CD4-positive, CD25-positive, alpha-beta regulatory T cell (primary cell): Measurements from ENCODE around the gene JAK1. TPM values are rescaled to one million over a fixed set of nuclear protein-coding genes. Genes with fewer than 3 reads are reported as not detected.
"Not testable (repeated sequence)": the region's sequence is repeated elsewhere in the genome, so short reads cannot be mapped to it uniquely, and the experiment has no call there.

Experiments
- ATAC-seq, 2 donors: fragments of 150-1000 bp; cut with Tn5 transposase; one replicate each; pipeline ENCODE4 v1.10.0; 2021; ENCODE audit warnings: low read depth in 2 of 2, moderate number of reproducible peaks in 2 of 2, moderate library complexity in 1 of 2
- DNase-seq, 3 donors: peaks; one replicate each; pipeline versions ENCODE4 v3.0.0 to v3.0.0-alpha.2; 2012 to 2022; ENCODE audit warnings: mixed read lengths in 1 of 3
- H3K27ac ChIP-seq: one replicate; pipeline ENCODE4 v1.7.0; 2013; ENCODE audit warnings: mild to moderate bottlenecking, low read length; ENCODE audit not compliant: insufficient read depth, poor library complexity, severe bottlenecking
- H3K27me3 ChIP-seq: one replicate; pipeline ENCODE4 v1.7.0; 2013; ENCODE audit warnings: low read length; ENCODE audit not compliant: control insufficient read depth, insufficient read depth
- H3K36me3 ChIP-seq: one replicate; pipeline ENCODE4 v1.7.0; 2013; ENCODE audit warnings: mild to moderate bottlenecking, low read length, moderate library complexity; ENCODE audit not compliant: control insufficient read depth, insufficient read depth
- H3K4me1 ChIP-seq: 2 replicates; pipeline ENCODE4 v1.7.0; 2013; ENCODE audit warnings: mild to moderate bottlenecking, low read length; ENCODE audit not compliant: insufficient read depth, control insufficient read depth, poor library complexity, severe bottlenecking
- H3K4me3 ChIP-seq: one replicate; pipeline ENCODE4 v1.7.0; 2013; ENCODE audit warnings: low read depth, mild to moderate bottlenecking, low read length, moderate library complexity
- H3K9me3 ChIP-seq, 2 experiments: 1 replicate in 1 of 2; 2 replicates in 1 of 2; pipeline ENCODE4 v1.7.0; 2013; ENCODE audit warnings: low read length in 2 of 2, mild to moderate bottlenecking in 1 of 2, moderate library complexity in 1 of 2; ENCODE audit not compliant: control insufficient read depth in 2 of 2
- H3K27ac Mint-ChIP-seq, 3 donors: one replicate each; pipeline ENCODE4 v1.8.0; 2020 to 2022; ENCODE audit warnings: mild to moderate bottlenecking in 3 of 3, mixed read lengths in 3 of 3, moderate library complexity in 2 of 3
- H3K27me3 Mint-ChIP-seq: one replicate; pipeline ENCODE4 v1.8.0; 2022; ENCODE audit warnings: mild to moderate bottlenecking, mixed read lengths
- H3K36me3 Mint-ChIP-seq: one replicate; pipeline ENCODE4 v1.8.0; 2020; ENCODE audit warnings: mixed read lengths
- H3K4me1 Mint-ChIP-seq, 4 donors: one replicate each; pipeline ENCODE4 v1.8.0; 2020 to 2022; ENCODE audit warnings: mixed read lengths in 4 of 4, mild to moderate bottlenecking in 1 of 4
- H3K4me3 Mint-ChIP-seq, 4 donors: one replicate each; pipeline ENCODE4 v1.8.0; 2020 to 2022; ENCODE audit warnings: mild to moderate bottlenecking in 4 of 4, mixed read lengths in 4 of 4, moderate library complexity in 3 of 4
- H3K9me3 Mint-ChIP-seq, 7 donors: one replicate each; pipeline ENCODE4 v1.8.0; 2020 to 2022; ENCODE audit warnings: mixed read lengths in 7 of 7, mild to moderate bottlenecking in 3 of 7, moderate library complexity in 2 of 7
- polyA plus RNA-seq, 4 donors: library from polyadenylated mRNA; unstranded; fragments of 300-500 nt; fragmentation: Illumina TruSeq; gene quantifications; one replicate each; pipeline ENCODE4 v1.2.3, GENCODE V29; 2021
- total RNA-seq: library from RNA; stranded (reverse); gene quantifications from one replicate; pipeline ENCODE4 v1.2.3, GENCODE V29; 2022

Gene JAK1
- total and polyA plus RNA-seq, 5 donors from 2014 or later, result 215 to 333 (median 229) TPM

- H3K4me3 ChIP-seq, result peak overlapping the region; percentile 61
- DNase-seq (no peak), ATAC-seq (no peak)
- Mint-ChIP-seq H3K27ac (peak overlapping the region; percentile 59 to 96 (median 84)), H3K36me3 (peaks cover 15% of the 10 kb centered on the region), H3K4me1 (peaks cover 17 to 44% (median 38%) of the 10 kb centered on the region in 4 donors), H3K27me3 (no peaks in the 10 kb centered on the region), H3K4me3 (peak overlapping the region; percentile 20 to 82 (median 34)), H3K9me3 (peaks cover 0 to 2% (median 0%) of the 10 kb centered on the region in 7 donors)
- peak overlapping the region; percentile 76 for H3K27ac ChIP-seq
- no peaks in the 10 kb centered on the region for H3K9me3 ChIP-seq
- no peaks in the 10 kb centered on the region for H3K27me3 ChIP-seq
- peaks cover 34% of the 10 kb centered on the region for H3K4me1 ChIP-seq
- peaks cover 26% of the 10 kb centered on the region for H3K36me3 ChIP-seq
These were observed 136.8 kb downstream of the JAK1 start for GRCh38 chr1:64829411-64830029.

- Histone ChIP-seq H3K4me3 (peak overlapping the region; percentile 61), H3K36me3 (peaks cover 19% of the 10 kb centered on the region), H3K27ac (peak overlapping the region; percentile 76), H3K4me1 (peaks cover 37% of the 10 kb centered on the region), H3K27me3 (no peaks in the 10 kb centered on the region), H3K9me3 (no peaks in the 10 kb centered on the region)
- DNase-seq (peak in 2 of 3 donors; percentile 25 to 63), ATAC-seq (peak in 1 of 2 donors; percentile 40)
- Mint-ChIP-seq H3K27ac (peak overlapping the region; percentile 59 to 96 (median 84)), H3K36me3 (peaks cover 8% of the 10 kb centered on the region), H3K4me1 (peaks cover 22 to 51% (median 43%) of the 10 kb centered on the region in 4 donors), H3K9me3 (peaks cover 0 to 2% (median 0%) of the 10 kb centered on the region in 7 donors), H3K4me3 (peak overlapping the region; percentile 21 to 82 (median 54)), H3K27me3 (peaks cover 6% of the 10 kb centered on the region)
These were observed 137.5 kb downstream of the JAK1 start for GRCh38 chr1:64828829-64829228.

GRCh38 chr1:64826991-64827390, 139.4 kb downstream of the JAK1 start:
- DNase-seq (peak in 2 of 3 donors; percentile 48 to 79), ATAC-seq (peak; percentile 80 to 87)
- peaks cover 0 to 2% (median 0%) of the 10 kb centered on the region in 7 donors for H3K9me3 Mint-ChIP-seq
- peaks cover 20 to 52% (median 43%) of the 10 kb centered on the region in 4 donors for H3K4me1 Mint-ChIP-seq
- Histone ChIP-seq H3K27ac (peak overlapping the region; percentile 76), H3K36me3 (peaks cover 3% of the 10 kb centered on the region), H3K4me3 (peak overlapping the region; percentile 65), H3K9me3 (no peaks in the 10 kb centered on the region), H3K27me3 (no peaks in the 10 kb centered on the region), H3K4me1 (peaks cover 37% of the 10 kb centered on the region)
- H3K4me3 Mint-ChIP-seq, result peak overlapping the region; percentile 56 to 73 (median 66)
- H3K27ac Mint-ChIP-seq, result peak overlapping the region; percentile 84 to 97 (median 92)
- H3K36me3 Mint-ChIP-seq, result peaks cover 3% of the 10 kb centered on the region
- peaks cover 6% of the 10 kb centered on the region for H3K27me3 Mint-ChIP-seq

GRCh38 chr1:64823691-64824476, 142.5 kb downstream of the JAK1 start:
- H3K4me1 Mint-ChIP-seq, result peaks cover 15 to 32% (median 27%) of the 10 kb centered on the region in 4 donors
- no peaks in the 10 kb centered on the region for H3K36me3 Mint-ChIP-seq
- peak overlapping the region in 2 of 3 donors; percentile 27 to 32 for H3K27ac Mint-ChIP-seq
- H3K9me3 Mint-ChIP-seq, result peaks cover 0 to 2% (median 0%) of the 10 kb centered on the region in 7 donors
- ATAC-seq (peak in 1 of 2 donors; percentile 40), DNase-seq (peak; percentile 36 to 77 (median 65))
- no peak overlapping the region for H3K27ac ChIP-seq
- no peaks in the 10 kb centered on the region for H3K9me3 ChIP-seq
- H3K4me1 ChIP-seq, result peaks cover 31% of the 10 kb centered on the region
- no peaks in the 10 kb centered on the region for H3K36me3 ChIP-seq
- H3K27me3 Mint-ChIP-seq, result peaks cover 13% of the 10 kb centered on the region
- peaks cover 9% of the 10 kb centered on the region for H3K27me3 ChIP-seq
- peak overlapping the region in 1 of 4 donors; percentile 32 for H3K4me3 Mint-ChIP-seq
- H3K4me3 ChIP-seq, result peak overlapping the region; percentile 29

- Mint-ChIP-seq H3K4me1 (peaks cover 11 to 21% (median 15%) of the 10 kb centered on the region in 4 donors), H3K27ac (no peak overlapping the region)
These were observed 143.7 kb downstream of the JAK1 start for GRCh38 chr1:64822621-64823020.

GRCh38 chr1:64820572-64820971, 145.8 kb downstream of the JAK1 start:
- H3K36me3 ChIP-seq, DNase-seq, H3K4me3 ChIP-seq, H3K36me3 Mint-ChIP-seq, H3K27ac Mint-ChIP-seq, ATAC-seq, H3K9me3 ChIP-seq, H3K9me3 Mint-ChIP-seq, H3K4me1 ChIP-seq, H3K4me3 Mint-ChIP-seq, H3K27ac ChIP-seq, H3K4me1 Mint-ChIP-seq: not testable (repeated sequence)
- H3K27me3 Mint-ChIP-seq, result peaks cover 24% of the 10 kb centered on the region
- peaks cover 12% of the 10 kb centered on the region for H3K27me3 ChIP-seq

More at GRCh38 chr1:64822621-64823020, 143.7 kb downstream of the JAK1 start:
- Histone ChIP-seq H3K27me3 (peaks cover 9% of the 10 kb centered on the region), H3K4me1 (peaks cover 19% of the 10 kb centered on the region), H3K27ac (no peak overlapping the region), H3K36me3 (no peaks in the 10 kb centered on the region), H3K9me3 (no peaks in the 10 kb centered on the region), H3K4me3 (no peak overlapping the region)
- H3K4me3 Mint-ChIP-seq, result no peak overlapping the region
- no peak for DNase-seq
- H3K27me3 Mint-ChIP-seq, result peaks cover 22% of the 10 kb centered on the region
- H3K9me3 Mint-ChIP-seq, result peaks cover 0 to 2% (median 0%) of the 10 kb centered on the region in 7 donors
- ATAC-seq, result no peak
- no peaks in the 10 kb centered on the region for H3K36me3 Mint-ChIP-seq

- ATAC-seq, DNase-seq, H3K36me3 ChIP-seq, H3K4me3 Mint-ChIP-seq, H3K36me3 Mint-ChIP-seq, H3K27ac ChIP-seq, H3K9me3 Mint-ChIP-seq, H3K4me1 ChIP-seq, H3K4me3 ChIP-seq, H3K4me1 Mint-ChIP-seq, H3K9me3 ChIP-seq, H3K27ac Mint-ChIP-seq: not testable (repeated sequence)
- peaks cover 15% of the 10 kb centered on the region for H3K27me3 ChIP-seq
- peaks cover 21% of the 10 kb centered on the region for H3K27me3 Mint-ChIP-seq
These were observed 149.0 kb downstream of the JAK1 start for GRCh38 chr1:64817364-64817763.
